ENCODE data around the gene AVPR1A.

AVPR1A gene

DNA sequence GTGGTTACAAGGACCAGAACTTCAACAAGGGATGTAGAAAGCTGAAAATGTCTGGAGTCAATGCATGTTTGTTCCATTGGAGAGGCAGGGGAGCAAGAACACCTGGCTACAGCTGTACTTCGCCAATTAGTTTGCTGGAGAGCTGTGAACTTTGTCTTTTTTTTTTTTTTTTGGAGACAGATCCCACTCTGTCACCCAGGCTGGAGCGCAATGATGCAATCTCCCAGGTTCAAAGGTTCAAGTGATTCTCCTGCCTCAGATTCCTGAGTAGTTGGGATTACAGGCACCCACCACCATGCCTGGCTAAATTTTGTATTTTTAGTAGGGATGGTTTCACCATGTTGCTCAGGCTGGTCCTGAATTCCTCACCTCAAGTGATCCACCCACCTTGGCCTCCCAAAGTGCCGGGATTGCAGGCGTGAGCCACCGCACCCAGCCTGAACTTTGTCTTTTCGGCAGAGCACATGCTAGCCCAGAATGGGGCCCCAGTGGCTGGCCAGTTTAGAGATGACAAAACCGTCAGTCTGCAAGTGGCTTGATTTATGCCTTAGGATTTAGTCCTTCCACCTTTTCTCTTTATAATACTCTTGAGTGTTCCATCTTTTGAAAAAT lies 55.5 kb downstream of the AVPR1A start:
- in situ Hi-C loops (cut with MboI; ENCODE audit: low sequenced_read_pairs), result no loop called here

DNA sequence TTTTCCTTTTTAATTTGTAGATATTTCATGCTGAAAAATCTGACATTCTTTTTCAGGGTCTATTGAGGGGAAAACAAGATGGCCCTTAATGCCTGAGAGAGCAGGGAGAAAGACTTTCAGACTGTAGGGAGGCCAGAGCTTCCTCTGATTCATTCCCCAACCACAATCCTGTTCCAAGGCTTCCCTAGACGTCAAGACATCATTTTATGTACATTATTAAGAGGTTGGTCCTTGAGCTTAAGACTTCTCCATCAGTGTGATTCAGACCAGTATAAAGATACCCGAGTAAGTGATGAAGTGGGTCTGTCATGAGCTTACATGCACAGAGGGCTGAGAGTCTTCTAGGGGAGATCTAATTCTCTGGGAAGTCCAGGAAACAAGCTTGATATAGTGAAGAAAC lies 57.3 kb downstream of the AVPR1A start:
- in situ Hi-C loops (cut with MboI; ENCODE audit: low sequenced_read_pairs), result no loop called here

DNA sequence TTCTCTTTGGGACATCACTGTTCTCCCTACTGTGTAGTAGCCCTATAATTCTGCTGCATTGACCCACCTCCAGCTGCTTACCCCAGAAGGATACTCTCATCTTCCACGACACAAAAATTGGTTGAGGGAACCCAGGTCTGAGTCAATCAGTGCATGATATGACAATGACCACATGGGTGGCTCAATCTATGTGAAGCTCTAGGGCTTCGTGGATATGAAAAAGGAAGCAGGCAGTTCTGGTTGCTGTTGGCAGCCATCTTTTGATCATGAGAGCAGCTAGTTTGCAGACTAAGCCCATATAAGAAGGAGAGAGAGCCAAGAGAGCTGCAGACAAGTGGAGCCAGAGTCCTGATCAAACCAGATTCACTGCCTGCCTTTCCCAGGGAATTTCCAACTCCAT lies 57.9 kb downstream of the AVPR1A start:
- in situ Hi-C loops (cut with MboI; ENCODE audit: low sequenced_read_pairs), result no loop called here

All from HL-60/S4 treated with retinoic acid at 250 ng/mL for 4 days and 3 days (cell line).